Measurements from ENCODE around the gene FBLN2.

DNA sequence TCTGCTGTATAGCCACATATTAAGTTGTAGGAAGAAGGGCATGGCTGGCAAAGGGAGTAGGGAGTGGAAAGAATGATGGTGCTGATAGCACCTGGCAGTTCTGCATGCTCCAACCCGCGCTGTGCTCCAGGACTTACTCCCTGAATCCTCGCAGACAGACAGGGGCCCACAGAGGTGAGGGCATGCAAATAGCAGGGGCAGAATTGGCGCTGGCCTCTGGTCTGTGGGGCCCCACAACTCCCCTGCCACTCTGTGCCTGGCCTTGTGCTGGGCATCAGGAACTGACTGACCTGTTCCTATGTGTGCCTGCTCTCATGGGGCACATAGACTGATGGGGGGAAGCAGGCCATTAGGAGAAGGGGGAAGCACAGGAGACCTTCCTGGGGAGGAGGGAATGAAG is 47.9 kb upstream of the FBLN2 start:
- TF ChIP-seq, protein P1, sequence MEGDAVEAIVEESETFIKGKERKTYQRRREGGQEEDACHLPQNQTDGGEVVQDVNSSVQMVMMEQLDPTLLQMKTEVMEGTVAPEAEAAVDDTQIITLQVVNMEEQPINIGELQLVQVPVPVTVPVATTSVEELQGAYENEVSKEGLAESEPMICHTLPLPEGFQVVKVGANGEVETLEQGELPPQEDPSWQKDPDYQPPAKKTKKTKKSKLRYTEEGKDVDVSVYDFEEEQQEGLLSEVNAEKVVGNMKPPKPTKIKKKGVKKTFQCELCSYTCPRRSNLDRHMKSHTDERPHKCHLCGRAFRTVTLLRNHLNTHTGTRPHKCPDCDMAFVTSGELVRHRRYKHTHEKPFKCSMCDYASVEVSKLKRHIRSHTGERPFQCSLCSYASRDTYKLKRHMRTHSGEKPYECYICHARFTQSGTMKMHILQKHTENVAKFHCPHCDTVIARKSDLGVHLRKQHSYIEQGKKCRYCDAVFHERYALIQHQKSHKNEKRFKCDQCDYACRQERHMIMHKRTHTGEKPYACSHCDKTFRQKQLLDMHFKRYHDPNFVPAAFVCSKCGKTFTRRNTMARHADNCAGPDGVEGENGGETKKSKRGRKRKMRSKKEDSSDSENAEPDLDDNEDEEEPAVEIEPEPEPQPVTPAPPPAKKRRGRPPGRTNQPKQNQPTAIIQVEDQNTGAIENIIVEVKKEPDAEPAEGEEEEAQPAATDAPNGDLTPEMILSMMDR (IDR thresholded peaks at IDR 0.05; ENCODE audit: low read depth, low read length, missing input control), result no peak
- no peak for TF ChIP-seq JUND (IDR thresholded peaks at IDR 0.05)
- no peak for TF ChIP-seq RXRA (IDR thresholded peaks at IDR 0.05)
- TF ChIP-seq RAD21 (IDR thresholded peaks at IDR 0.05), result no peak
- TF ChIP-seq TAF1 (conservative IDR thresholded peaks at IDR 0.05), result no peak
- TF ChIP-seq GABPA (IDR thresholded peaks at IDR 0.05 in 1 of 2, conservative IDR thresholded peaks at IDR 0.05 in 1 of 2), result no peak
- no peak for TF ChIP-seq YY1 (IDR thresholded peaks at IDR 0.05)
- no peak for TF ChIP-seq EGR1 (IDR thresholded peaks at IDR 0.05; ENCODE audit: low read depth in 2 of 2)
- no peak for TF ChIP-seq HNF4G (IDR thresholded peaks at IDR 0.05)
- TF ChIP-seq MAX (IDR thresholded peaks at IDR 0.05), result no peak
- TF ChIP-seq HNF4A (conservative IDR thresholded peaks at IDR 0.05), result no peak
